SK-N-SH treated with all-trans-retinoic acid at 6 μM for 48 hours (cell line): ENCODE results near the gene NUP43.

ENCODE experiments used
- ATAC-seq: fragments of 200-7000 bp; cut with Tn5 transposase; 3 replicates; pipeline ENCODE4 v1.9.1; 2020; ENCODE audit warnings: mild to moderate bottlenecking, moderate library complexity
- ARNTL ChIP-seq: fragments of 450-650 bp; formaldehyde crosslinking; IDR thresholded peaks from 2 replicates; pipeline ENCODE4 v1.5.0; 2020; ENCODE audit warnings: low read depth, mild to moderate bottlenecking, moderate library complexity, borderline replicate concordance
- BACH2 ChIP-seq: fragments of 250-450 bp; sonication (Bioruptor Pico); IDR thresholded peaks from 2 replicates; pipeline ENCODE4 v1.9.0; 2021; ENCODE audit warnings: mild to moderate bottlenecking, borderline replicate concordance
- CREB5 ChIP-seq: fragments of 250-450 bp; sonication (Bioruptor Pico); IDR thresholded peaks from 2 replicates; pipeline ENCODE4 v1.5.1; 2020; ENCODE audit warnings: low read depth, mild to moderate bottlenecking, moderate library complexity
- CSDC2 ChIP-seq: fragments of 250-450 bp; sonication (Bioruptor Pico); IDR thresholded peaks from 2 replicates; pipeline ENCODE4 v1.5.0; 2020; ENCODE audit warnings: mild to moderate bottlenecking, moderate library complexity
- CSRNP3 ChIP-seq: fragments of 250-450 bp; sonication (Bioruptor Pico); IDR thresholded peaks from 2 replicates; pipeline ENCODE4 v1.5.1; 2021; ENCODE audit warnings: mild to moderate bottlenecking, moderate library complexity
- ESRRG ChIP-seq: fragments of 250-450 bp; sonication (Bioruptor Pico); IDR thresholded peaks from 2 replicates; pipeline ENCODE4 v1.6.1; 2021; ENCODE audit warnings: mild to moderate bottlenecking
- GLIS3 ChIP-seq: fragments of 250-450 bp; sonication (Bioruptor Pico); IDR thresholded peaks from 2 replicates; pipeline ENCODE4 v1.5.0; 2020; ENCODE audit warnings: mild to moderate bottlenecking, moderate library complexity
- ISL1 ChIP-seq: fragments of 250-450 bp; sonication (Bioruptor Pico); IDR thresholded peaks from 2 replicates; pipeline ENCODE4 v2.1.2; 2022; ENCODE audit warnings: mild to moderate bottlenecking, moderate library complexity
- OSR1 ChIP-seq: fragments of 250-450 bp; sonication (Bioruptor Pico); IDR thresholded peaks from 2 replicates; pipeline ENCODE4 v1.8.0; 2022; ENCODE audit warnings: moderate library complexity, mild to moderate bottlenecking, inconsistent platforms
- PPARA ChIP-seq: fragments of 250-450 bp; sonication (Bioruptor Pico); IDR thresholded peaks from 2 replicates; pipeline ENCODE4 v1.5.0; 2020; ENCODE audit warnings: mild to moderate bottlenecking, borderline replicate concordance
- RARB ChIP-seq: fragments of 250-450 bp; sonication (Bioruptor Pico); IDR thresholded peaks from 2 replicates; pipeline ENCODE4 v1.8.0; 2021; ENCODE audit warnings: mild to moderate bottlenecking, moderate library complexity
- TCF4 ChIP-seq: fragments of 250-450 bp; sonication (Bioruptor Pico); IDR thresholded peaks from 2 replicates; pipeline ENCODE4 v1.8.0; 2021; ENCODE audit warnings: mild to moderate bottlenecking, moderate library complexity, borderline replicate concordance
- TOX ChIP-seq: fragments of 250-450 bp; sonication (Bioruptor Pico); IDR thresholded peaks from 2 replicates; pipeline ENCODE4 v1.8.0; 2021; ENCODE audit warnings: mild to moderate bottlenecking, moderate library complexity, borderline replicate concordance
- ZC3H10 ChIP-seq: fragments of 250-450 bp; sonication (Bioruptor Pico); IDR thresholded peaks from 2 replicates; pipeline ENCODE4 v1.5.1; 2021; ENCODE audit warnings: mild to moderate bottlenecking, moderate library complexity
- ZFP3 ChIP-seq: fragments of 250-450 bp; sonication (Bioruptor Pico); IDR thresholded peaks from 2 replicates; pipeline ENCODE4 v1.5.0; 2020; ENCODE audit warnings: mild to moderate bottlenecking, moderate library complexity
- ZFP30 ChIP-seq: fragments of 450-650 bp; formaldehyde crosslinking; IDR thresholded peaks from 2 replicates; pipeline ENCODE4 v1.5.0; 2022; ENCODE audit warnings: mild to moderate bottlenecking, moderate library complexity
- ZNF70 ChIP-seq: fragments of 450-650 bp; formaldehyde crosslinking; IDR thresholded peaks from 2 replicates; pipeline ENCODE4 v1.5.0; 2020; ENCODE audit warnings: mild to moderate bottlenecking, moderate library complexity
- ZNF8 ChIP-seq: fragments of 450-650 bp; formaldehyde crosslinking; IDR thresholded peaks from 2 replicates; pipeline ENCODE4 v1.5.0; 2020; ENCODE audit warnings: mild to moderate bottlenecking, moderate library complexity
- TF ChIP-seq, protein P1 (sequence below): fragments of 250-450 bp; sonication (Bioruptor Pico); IDR thresholded peaks from 2 replicates; pipeline ENCODE4 v1.5.0; 2020; ENCODE audit warnings: mild to moderate bottlenecking, moderate library complexity
- TF ChIP-seq, protein P2 (sequence below): fragments of 250-450 bp; sonication (Bioruptor Pico); IDR thresholded peaks from 2 replicates; pipeline ENCODE4 v1.8.0; 2020; ENCODE audit warnings: mild to moderate bottlenecking, moderate library complexity, borderline replicate concordance
- TF ChIP-seq, protein P3 (sequence below): fragments of 250-450 bp; sonication (Bioruptor Pico); IDR thresholded peaks from 2 replicates; pipeline ENCODE4 v1.8.0; 2021; ENCODE audit warnings: low read depth, mild to moderate bottlenecking, moderate library complexity, borderline replicate concordance

NUP43 gene

DNA sequence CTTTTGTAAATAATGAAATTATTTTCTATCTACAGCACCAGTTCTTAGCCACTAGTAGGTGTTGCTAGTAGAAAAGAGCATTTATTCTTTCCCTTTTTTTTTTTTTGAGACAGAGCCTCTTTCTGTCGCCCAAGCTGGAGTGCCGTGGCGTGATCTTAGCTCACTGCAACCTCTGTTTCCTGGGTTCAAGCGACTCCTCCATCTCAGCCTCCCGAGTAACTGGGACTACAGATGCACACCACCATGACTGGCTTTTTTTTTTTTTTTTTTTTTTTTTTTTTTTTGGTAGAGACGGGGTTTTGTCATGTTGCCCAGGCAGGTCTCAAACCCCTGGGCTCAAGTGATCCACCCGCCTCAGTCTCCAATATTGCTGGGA is 9.9 kb upstream of the NUP43 start:
- TF ChIP-seq BACH2 (CRISPR knock-in tag) (no peak), ESRRG (CRISPR knock-in tag) (no peak), PPARA (CRISPR knock-in tag) (no peak), ZC3H10 (CRISPR knock-in tag) (no peak), RARB (CRISPR knock-in tag) (no peak), ISL1 (CRISPR knock-in tag) (no peak), CSDC2 (CRISPR knock-in tag) (no peak), CREB5 (CRISPR knock-in tag) (no peak), CSRNP3 (CRISPR knock-in tag) (no peak), TOX (CRISPR knock-in tag) (no peak), OSR1 (CRISPR knock-in tag) (no peak), ZFP30 (no peak), TCF4 (CRISPR knock-in tag) (no peak)
- TF ChIP-seq, protein P1, sequence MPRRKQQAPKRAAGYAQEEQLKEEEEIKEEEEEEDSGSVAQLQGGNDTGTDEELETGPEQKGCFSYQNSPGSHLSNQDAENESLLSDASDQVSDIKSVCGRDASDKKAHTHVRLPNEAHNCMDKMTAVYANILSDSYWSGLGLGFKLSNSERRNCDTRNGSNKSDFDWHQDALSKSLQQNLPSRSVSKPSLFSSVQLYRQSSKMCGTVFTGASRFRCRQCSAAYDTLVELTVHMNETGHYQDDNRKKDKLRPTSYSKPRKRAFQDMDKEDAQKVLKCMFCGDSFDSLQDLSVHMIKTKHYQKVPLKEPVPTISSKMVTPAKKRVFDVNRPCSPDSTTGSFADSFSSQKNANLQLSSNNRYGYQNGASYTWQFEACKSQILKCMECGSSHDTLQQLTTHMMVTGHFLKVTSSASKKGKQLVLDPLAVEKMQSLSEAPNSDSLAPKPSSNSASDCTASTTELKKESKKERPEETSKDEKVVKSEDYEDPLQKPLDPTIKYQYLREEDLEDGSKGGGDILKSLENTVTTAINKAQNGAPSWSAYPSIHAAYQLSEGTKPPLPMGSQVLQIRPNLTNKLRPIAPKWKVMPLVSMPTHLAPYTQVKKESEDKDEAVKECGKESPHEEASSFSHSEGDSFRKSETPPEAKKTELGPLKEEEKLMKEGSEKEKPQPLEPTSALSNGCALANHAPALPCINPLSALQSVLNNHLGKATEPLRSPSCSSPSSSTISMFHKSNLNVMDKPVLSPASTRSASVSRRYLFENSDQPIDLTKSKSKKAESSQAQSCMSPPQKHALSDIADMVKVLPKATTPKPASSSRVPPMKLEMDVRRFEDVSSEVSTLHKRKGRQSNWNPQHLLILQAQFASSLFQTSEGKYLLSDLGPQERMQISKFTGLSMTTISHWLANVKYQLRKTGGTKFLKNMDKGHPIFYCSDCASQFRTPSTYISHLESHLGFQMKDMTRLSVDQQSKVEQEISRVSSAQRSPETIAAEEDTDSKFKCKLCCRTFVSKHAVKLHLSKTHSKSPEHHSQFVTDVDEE (CRISPR knock-in tag), result no peak
- TF ChIP-seq, protein P2, sequence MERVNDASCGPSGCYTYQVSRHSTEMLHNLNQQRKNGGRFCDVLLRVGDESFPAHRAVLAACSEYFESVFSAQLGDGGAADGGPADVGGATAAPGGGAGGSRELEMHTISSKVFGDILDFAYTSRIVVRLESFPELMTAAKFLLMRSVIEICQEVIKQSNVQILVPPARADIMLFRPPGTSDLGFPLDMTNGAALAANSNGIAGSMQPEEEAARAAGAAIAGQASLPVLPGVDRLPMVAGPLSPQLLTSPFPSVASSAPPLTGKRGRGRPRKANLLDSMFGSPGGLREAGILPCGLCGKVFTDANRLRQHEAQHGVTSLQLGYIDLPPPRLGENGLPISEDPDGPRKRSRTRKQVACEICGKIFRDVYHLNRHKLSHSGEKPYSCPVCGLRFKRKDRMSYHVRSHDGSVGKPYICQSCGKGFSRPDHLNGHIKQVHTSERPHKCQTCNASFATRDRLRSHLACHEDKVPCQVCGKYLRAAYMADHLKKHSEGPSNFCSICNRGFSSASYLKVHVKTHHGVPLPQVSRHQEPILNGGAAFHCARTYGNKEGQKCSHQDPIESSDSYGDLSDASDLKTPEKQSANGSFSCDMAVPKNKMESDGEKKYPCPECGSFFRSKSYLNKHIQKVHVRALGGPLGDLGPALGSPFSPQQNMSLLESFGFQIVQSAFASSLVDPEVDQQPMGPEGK (CRISPR knock-in tag), result no peak
- no peak for ATAC-seq

DNA sequence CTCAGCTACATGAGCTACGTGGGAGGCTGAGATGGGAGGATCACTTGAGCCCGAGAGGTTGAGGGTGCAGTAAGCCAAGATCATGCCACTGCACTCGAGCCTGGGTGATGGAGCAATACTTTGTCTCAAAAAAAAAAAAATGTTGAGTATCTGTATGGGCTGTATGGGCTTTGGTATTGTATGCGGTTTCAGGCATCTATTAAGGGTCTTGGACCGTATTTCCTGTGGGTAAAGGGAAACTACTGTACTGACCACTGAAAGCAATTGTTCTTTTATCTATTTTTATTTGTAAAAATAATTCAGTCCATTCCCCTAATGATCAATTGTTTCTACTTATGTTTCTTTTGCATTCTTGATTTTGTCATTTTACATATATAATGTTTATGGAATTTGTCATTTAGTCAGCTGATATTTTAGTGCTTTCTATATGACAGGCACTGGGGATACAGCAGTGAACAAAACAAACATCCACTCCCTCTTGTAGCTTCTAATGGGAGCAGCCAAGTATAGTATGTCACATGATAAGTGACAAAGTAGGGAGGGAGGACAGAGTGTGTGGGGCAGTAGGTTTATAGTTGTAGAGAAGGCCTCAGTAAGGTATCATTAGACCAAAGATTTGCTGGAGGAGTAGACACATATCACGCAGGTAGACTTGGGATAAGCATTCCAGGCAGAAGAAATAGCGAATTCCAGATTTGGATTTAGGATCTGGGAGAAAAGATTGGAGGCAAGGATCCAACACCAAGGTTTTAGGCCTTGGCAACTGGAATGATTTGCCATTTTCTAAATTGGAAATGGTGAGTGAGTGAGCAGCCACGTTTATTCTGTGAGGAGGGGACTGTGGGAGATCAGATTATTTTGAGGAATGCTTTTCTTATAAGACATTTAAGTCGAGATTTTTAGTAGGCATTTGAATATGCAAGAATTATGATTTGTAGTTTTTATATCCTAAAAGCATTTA is 9.3 kb upstream of the NUP43 start:
- TF ChIP-seq ARNTL (CRISPR knock-in tag), result no peak
- TF ChIP-seq ISL1 (CRISPR knock-in tag), result no peak
- no peak for TF ChIP-seq TCF4 (CRISPR knock-in tag)
- no peak for TF ChIP-seq PPARA (CRISPR knock-in tag)
- TF ChIP-seq, protein P1 (CRISPR knock-in tag), result no peak
- TF ChIP-seq OSR1 (CRISPR knock-in tag), result no peak
- no peak for TF ChIP-seq RARB (CRISPR knock-in tag)
- TF ChIP-seq, protein P2 (CRISPR knock-in tag), result no peak
- TF ChIP-seq ZNF8 (CRISPR knock-in tag), result no peak
- TF ChIP-seq ZFP3 (CRISPR knock-in tag), result no peak
- no peak for TF ChIP-seq GLIS3 (CRISPR knock-in tag)
- no peak for TF ChIP-seq ZNF70 (CRISPR knock-in tag)
- no peak for TF ChIP-seq ESRRG (CRISPR knock-in tag)
- TF ChIP-seq, protein P3, sequence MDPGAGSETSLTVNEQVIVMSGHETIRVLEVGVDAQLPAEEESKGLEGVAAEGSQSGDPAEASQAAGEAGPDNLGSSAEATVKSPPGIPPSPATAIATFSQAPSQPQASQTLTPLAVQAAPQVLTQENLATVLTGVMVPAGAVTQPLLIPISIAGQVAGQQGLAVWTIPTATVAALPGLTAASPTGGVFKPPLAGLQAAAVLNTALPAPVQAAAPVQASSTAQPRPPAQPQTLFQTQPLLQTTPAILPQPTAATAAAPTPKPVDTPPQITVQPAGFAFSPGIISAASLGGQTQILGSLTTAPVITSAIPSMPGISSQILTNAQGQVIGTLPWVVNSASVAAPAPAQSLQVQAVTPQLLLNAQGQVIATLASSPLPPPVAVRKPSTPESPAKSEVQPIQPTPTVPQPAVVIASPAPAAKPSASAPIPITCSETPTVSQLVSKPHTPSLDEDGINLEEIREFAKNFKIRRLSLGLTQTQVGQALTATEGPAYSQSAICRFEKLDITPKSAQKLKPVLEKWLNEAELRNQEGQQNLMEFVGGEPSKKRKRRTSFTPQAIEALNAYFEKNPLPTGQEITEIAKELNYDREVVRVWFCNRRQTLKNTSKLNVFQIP (CRISPR knock-in tag), result no peak
- no peak for TF ChIP-seq ZFP30
- no peak for ATAC-seq
